Measurements from ENCODE around the gene ZBTB16. TPM values are rescaled to one million over a fixed set of nuclear protein-coding genes. Genes with fewer than 3 reads are reported as not detected.

The ZBTB16 gene
- total RNA-seq, 4 donors from 2014 or later = 25.5 to 302 (median 151) TPM

GRCh38 chr11:114190630-114191029, 131.1 kb downstream of the ZBTB16 start:
- Histone ChIP-seq H3K9me3 (no peaks in the 10 kb centered on the region), H3K4me1 (peaks cover 0 to 18% of the 10 kb centered on the region in 2 donors), H3K27me3 (no peaks in the 10 kb centered on the region), H3K27ac (no peak overlapping the region), H3K36me3 (no peaks in the 10 kb centered on the region), H3K4me3 (no peak overlapping the region)
- TF ChIP-seq CTCF (IDR thresholded peaks at IDR 0.05) (no peak), POLR2A (IDR thresholded peaks at IDR 0.05) (no peak)
- no peak for DNase-seq
- intact Hi-C loops (cut with DNase I; ENCODE audit: low total_unique reads) = loop anchor here (10.0 kb wide), 1 partner anchor 64 kb away; no protein-coding TSS in a partner anchor

- intact Hi-C loops (cut with DNase I; ENCODE audit: low total_unique reads) = loop anchor here (10.0 kb wide), 1 partner anchor 63 kb away; no protein-coding TSS in a partner anchor
- Histone ChIP-seq H3K9me3 (no peaks in the 10 kb centered on the region), H3K36me3 (no peaks in the 10 kb centered on the region), H3K27me3 (no peaks in the 10 kb centered on the region), H3K4me3 (no peak overlapping the region), H3K27ac (peak overlapping the region; percentile 88 to 94), H3K4me1 (peaks cover 6 to 19% of the 10 kb centered on the region in 2 donors)
- TF ChIP-seq POLR2A (IDR thresholded peaks at IDR 0.05) (no peak), CTCF (IDR thresholded peaks at IDR 0.05) (no peak)
- DNase-seq = no peak
These were observed 132.4 kb downstream of the ZBTB16 start for GRCh38 chr11:114191893-114192292.

- H3K27me3 ChIP-seq = no peaks in the 10 kb centered on the region
- H3K4me3 ChIP-seq = no peak overlapping the region
- no peak for TF ChIP-seq CTCF (IDR thresholded peaks at IDR 0.05)
- no peak for TF ChIP-seq POLR2A (IDR thresholded peaks at IDR 0.05)
- DNase-seq = no peak
- H3K27ac ChIP-seq = peak overlapping the region; percentile 88 to 94
- H3K36me3 ChIP-seq = no peaks in the 10 kb centered on the region
- intact Hi-C loops (cut with DNase I; ENCODE audit: low total_unique reads) = loop anchor here (10.0 kb wide), 1 partner anchor 62 kb away; no protein-coding TSS in a partner anchor
- peaks cover 16 to 26% of the 10 kb centered on the region in 2 donors for H3K4me1 ChIP-seq
- no peaks in the 10 kb centered on the region for H3K9me3 ChIP-seq
These were observed 133.4 kb downstream of the ZBTB16 start for GRCh38 chr11:114192841-114193389.

GRCh38 chr11:114193730-114194679, 134.5 kb downstream of the ZBTB16 start:
- Histone ChIP-seq H3K4me1 (peaks cover 16 to 31% of the 10 kb centered on the region in 2 donors), H3K9me3 (no peaks in the 10 kb centered on the region), H3K36me3 (no peaks in the 10 kb centered on the region), H3K27me3 (no peaks in the 10 kb centered on the region), H3K27ac (peak overlapping the region; percentile 88 to 94), H3K4me3 (no peak overlapping the region)
- intact Hi-C loops (cut with DNase I; ENCODE audit: low total_unique reads) = loop anchor here (10.0 kb wide), 1 partner anchor 61 kb away; no protein-coding TSS in a partner anchor
- TF ChIP-seq CTCF (IDR thresholded peaks at IDR 0.05) (no peak), POLR2A (IDR thresholded peaks at IDR 0.05) (no peak)
- peak in 1 of 2 donors; percentile 55 for DNase-seq

All from uterus (tissue), 4 donors.